Mucosa of descending colon (tissue), 3 donors: ENCODE data around the gene SLC9A9. TPM values are rescaled to one million over a fixed set of nuclear protein-coding genes. Genes with fewer than 3 reads are reported as not detected.

Source experiments
- ATAC-seq: fragments of 200-7000 bp; cut with Tn5 transposase; one replicate; pipeline ENCODE4 v1.9.1; 2020; ENCODE audit warnings: mild to moderate bottlenecking, moderate library complexity
- DNase-seq, 3 donors: peaks; one replicate each; pipeline ENCODE4 v3.0.0-alpha.2; 2020
- H3K36me3 ChIP-seq: fragments of 200-600 bp; one replicate; pipeline ENCODE4 v1.8.0; 2021; ENCODE audit warnings: low read depth, mild to moderate bottlenecking
- H3K4me1 ChIP-seq: fragments of 200-600 bp; one replicate; pipeline ENCODE4 v1.8.0; 2021; ENCODE audit warnings: low read depth, mild to moderate bottlenecking
- H3K4me3 ChIP-seq: fragments of 200-600 bp; one replicate; pipeline ENCODE4 v1.8.0; 2021; ENCODE audit warnings: mild to moderate bottlenecking
- H3K9me3 ChIP-seq: fragments of 200-600 bp; one replicate; pipeline ENCODE4 v1.8.0; 2021; ENCODE audit warnings: mild to moderate bottlenecking
- intact Hi-C, 2 donors: fragments of 100-400 bp; cut with DNase I in 1 of 2; cut with micrococcal nuclease in 1 of 2; formaldehyde crosslinking; loops; one replicate each; pipeline versions ENCODE4 v1.11.0 to v1.11.1; 2022; cut with DNase I, micrococcal nuclease
- total RNA-seq, 3 donors: library from RNA; stranded (reverse); fragmentation: NEBNext Ultra II Directional in 2 of 3; extraction: Animal tissue kit (Norgen Biotek cat#: 25700) in 2 of 3; gene quantifications; one replicate each; pipeline versions ENCODE4 v1.2.1 to v1.2.4, GENCODE V29; 2021 to 2023
- TF ChIP-seq, protein P1 (sequence below): fragments of 200-600 bp; IDR thresholded peaks from one replicate; pipeline ENCODE4 v1.8.0; 2022; ENCODE audit warnings: antibody characterized with exemption, mild to moderate bottlenecking
- donor health status: DM: no; HTN: no; CAD: no; lungs with moderate emphysema.
- donor health status: DM: no; HTN: no; CAD: no.
- donor health status: DM: no; HTN: yes; CAD: no.

The SLC9A9 gene
- total RNA-seq, 3 donors from 2014 or later: 3.2 to 18.2 (median 6.8) TPM

DNA sequence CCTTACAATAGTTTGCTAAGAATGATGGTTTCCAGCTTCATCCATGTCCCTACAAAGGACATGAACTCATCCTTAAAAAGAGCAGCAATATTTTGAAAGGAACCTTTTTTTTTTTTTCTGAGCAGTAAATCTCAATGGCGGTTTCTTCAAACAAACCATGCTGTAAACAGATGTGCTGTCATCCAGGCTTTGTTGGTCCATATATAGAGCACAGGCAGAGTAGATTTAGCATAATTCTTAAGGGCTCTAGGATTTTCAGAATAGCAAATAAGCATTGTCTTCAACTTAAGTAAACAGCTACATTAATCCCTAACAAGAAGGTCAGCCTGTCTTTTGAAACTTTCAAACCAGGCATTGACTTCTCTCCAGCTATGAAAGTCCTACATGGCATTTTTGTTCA is 334.2 kb downstream of the SLC9A9 start:
- no peak for DNase-seq
- Histone ChIP-seq H3K36me3 (no peaks in the 10 kb centered on the region), H3K9me3 (no peaks in the 10 kb centered on the region), H3K4me1 (no peaks in the 10 kb centered on the region), H3K4me3 (no peak overlapping the region)
- intact Hi-C loops: loop anchor here in 1 of 2 donors (5.0 kb wide), 1 partner anchor 68 kb away; no protein-coding TSS in a partner anchor
- no peak for ATAC-seq
- TF ChIP-seq, protein P1, sequence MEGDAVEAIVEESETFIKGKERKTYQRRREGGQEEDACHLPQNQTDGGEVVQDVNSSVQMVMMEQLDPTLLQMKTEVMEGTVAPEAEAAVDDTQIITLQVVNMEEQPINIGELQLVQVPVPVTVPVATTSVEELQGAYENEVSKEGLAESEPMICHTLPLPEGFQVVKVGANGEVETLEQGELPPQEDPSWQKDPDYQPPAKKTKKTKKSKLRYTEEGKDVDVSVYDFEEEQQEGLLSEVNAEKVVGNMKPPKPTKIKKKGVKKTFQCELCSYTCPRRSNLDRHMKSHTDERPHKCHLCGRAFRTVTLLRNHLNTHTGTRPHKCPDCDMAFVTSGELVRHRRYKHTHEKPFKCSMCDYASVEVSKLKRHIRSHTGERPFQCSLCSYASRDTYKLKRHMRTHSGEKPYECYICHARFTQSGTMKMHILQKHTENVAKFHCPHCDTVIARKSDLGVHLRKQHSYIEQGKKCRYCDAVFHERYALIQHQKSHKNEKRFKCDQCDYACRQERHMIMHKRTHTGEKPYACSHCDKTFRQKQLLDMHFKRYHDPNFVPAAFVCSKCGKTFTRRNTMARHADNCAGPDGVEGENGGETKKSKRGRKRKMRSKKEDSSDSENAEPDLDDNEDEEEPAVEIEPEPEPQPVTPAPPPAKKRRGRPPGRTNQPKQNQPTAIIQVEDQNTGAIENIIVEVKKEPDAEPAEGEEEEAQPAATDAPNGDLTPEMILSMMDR: no peak

DNA sequence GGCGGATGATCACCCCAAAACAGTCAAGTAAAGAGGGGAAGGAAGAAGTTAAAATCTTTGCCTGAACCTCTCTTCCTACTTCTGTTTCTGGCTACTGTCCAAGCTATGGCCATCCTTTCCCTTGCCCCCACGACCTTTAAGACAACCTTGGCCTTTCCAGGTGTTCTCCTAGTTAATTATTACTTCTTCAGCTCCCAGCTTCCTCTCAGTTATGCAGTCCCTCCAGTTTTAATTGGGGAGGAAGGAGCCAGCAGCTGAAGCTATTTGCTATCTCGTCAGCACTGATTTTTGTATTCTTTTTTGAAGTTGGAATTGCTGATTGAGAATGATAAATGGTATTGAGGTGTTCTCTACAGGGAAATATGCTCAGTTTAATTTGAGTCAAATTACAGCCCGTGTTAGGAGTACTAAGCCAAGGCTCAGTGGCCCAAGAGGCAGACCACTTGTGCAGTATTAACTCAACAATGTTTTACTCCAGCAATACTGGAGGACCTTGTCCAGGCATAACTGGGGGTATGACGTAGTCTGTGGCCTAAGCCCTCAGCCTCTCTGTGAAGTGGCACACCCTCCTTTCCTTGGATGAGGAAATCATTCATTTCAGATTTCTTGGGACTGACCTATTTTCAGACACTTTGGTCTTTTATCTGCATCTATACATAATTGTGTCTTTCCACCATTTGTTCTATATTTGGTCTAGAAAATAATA is 336.9 kb downstream of the SLC9A9 start:
- ATAC-seq: peak; percentile 77

DNA sequence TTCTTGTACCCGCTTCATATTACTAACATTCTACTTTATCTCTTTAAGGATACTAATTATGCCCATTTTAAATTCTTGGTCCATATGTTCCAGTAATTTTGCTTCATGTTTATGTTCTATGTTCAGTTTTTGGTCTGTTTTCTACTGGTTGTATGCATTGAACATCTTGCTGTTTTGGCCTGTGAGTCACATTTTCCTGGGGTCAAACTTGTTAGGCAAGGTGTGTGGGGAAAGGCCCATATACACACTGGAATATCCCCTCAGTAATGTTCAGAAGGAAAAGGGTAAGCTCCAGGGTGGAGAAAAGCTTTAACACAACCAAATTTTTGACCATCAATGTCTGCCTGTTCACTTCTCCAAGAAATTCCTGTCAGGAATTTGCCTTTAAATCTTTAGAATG is 337.7 kb downstream of the SLC9A9 start:
- intact Hi-C loops: loop anchor here in 1 of 2 donors (5.0 kb wide), 1 partner anchor 72 kb away; no protein-coding TSS in a partner anchor
- H3K36me3 ChIP-seq: no peaks in the 10 kb centered on the region
- H3K4me3 ChIP-seq: no peak overlapping the region
- TF ChIP-seq, protein P1: no peak
- ATAC-seq: no peak
- DNase-seq: no peak
- no peaks in the 10 kb centered on the region for H3K9me3 ChIP-seq
- H3K4me1 ChIP-seq: no peaks in the 10 kb centered on the region

More for the DNA sequence above, 336.9 kb downstream of the SLC9A9 start:
- H3K9me3 ChIP-seq: no peaks in the 10 kb centered on the region
- intact Hi-C loops: loop anchor here in 1 of 2 donors (5.0 kb wide), 1 partner anchor 71 kb away; no protein-coding TSS in a partner anchor
- no peak overlapping the region for H3K4me3 ChIP-seq
- TF ChIP-seq, protein P1: no peak
- no peaks in the 10 kb centered on the region for H3K4me1 ChIP-seq
- DNase-seq: no peak
- H3K36me3 ChIP-seq: no peaks in the 10 kb centered on the region

GRCh38 chr3:143507735-143508580 is 340.3 kb downstream of the SLC9A9 start:
- ATAC-seq (no peak), DNase-seq (no peak)
- Histone ChIP-seq H3K9me3 (no peaks in the 10 kb centered on the region), H3K4me1 (no peaks in the 10 kb centered on the region), H3K36me3 (no peaks in the 10 kb centered on the region), H3K4me3 (no peak overlapping the region)
- intact Hi-C loops: no loop called here
- TF ChIP-seq, protein P1: no peak

DNA sequence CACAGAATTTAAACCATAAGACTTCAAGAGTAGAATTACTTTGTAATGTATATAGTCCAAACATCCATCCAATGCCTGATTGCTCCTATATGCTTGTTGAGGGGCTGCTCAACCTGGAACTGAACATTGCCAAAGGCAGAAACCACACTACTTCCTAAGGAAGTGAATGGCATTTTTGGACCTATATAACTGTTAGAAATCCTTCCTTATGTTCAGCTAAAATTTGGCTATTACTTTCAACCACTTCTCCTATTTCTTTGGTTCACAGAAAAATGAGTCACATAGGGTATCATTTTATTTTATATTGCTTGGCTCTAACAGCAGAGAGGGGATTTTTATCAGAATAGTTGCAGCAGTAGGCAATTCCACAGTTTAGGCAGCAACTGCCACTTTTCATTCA is 342.1 kb downstream of the SLC9A9 start:
- Histone ChIP-seq H3K36me3 (no peaks in the 10 kb centered on the region), H3K9me3 (no peaks in the 10 kb centered on the region), H3K4me1 (no peaks in the 10 kb centered on the region), H3K4me3 (no peak overlapping the region)
- ATAC-seq (no peak), DNase-seq (no peak)
- intact Hi-C loops: no loop called here
- TF ChIP-seq, protein P1: no peak
